HCT116 (cell line): ENCODE results near the gene PRSS27. TPM values are rescaled to one million over a fixed set of nuclear protein-coding genes. Genes with fewer than 3 reads are reported as not detected.
A peak's percentile ranks its signal among the peaks of the same experiment; 100 is the strongest.

Experiments
- ATAC-seq: fragments of 200-7000 bp; cut with Tn5 transposase; 2 replicates; pipeline ENCODE4 v1.9.1; 2020; ENCODE audit warnings: mild to moderate bottlenecking, moderate library complexity
- BruUV-seq: library from RNA; stranded (reverse); fragments of 400-500 nt; replicated peaks from 2 replicates; lab custom pipeline; 2021; lab: Mats Ljungman, UMichigan
- CTCF ChIA-PET: fragments of 300-600 bp; sonication (Branson Sonifier 250); formaldehyde crosslinking; loops from one replicate; lab custom pipeline; 2021; ENCODE audit warnings: antibody characterized with exemption; lab: Charles Lee
- POLR2A ChIA-PET: fragments of 300-600, 350-600 bp; sonication (Branson Sonifier 250); formaldehyde crosslinking; loops from one replicate; lab custom pipeline; 2021; ENCODE audit warnings: antibody characterized with exemption; lab: Charles Lee
- RAD21 ChIA-PET, 2 experiments: fragments of 300-600 bp; sonication (Branson Sonifier 250); formaldehyde crosslinking; loops; one replicate each; lab custom pipeline; 2023; ENCODE audit warnings: low total read pairs in 2 of 2; ENCODE audit not compliant: uncharacterized antibody in 2 of 2, unreplicated experiment in 2 of 2, low non-redundant PET in 1 of 2; lab: Charles Lee
- DNase-seq: peaks from one replicate; pipeline ENCODE4 v3.0.0-alpha.2; 2010; ENCODE audit warnings: low read depth, low spot score
- H2AFZ ChIP-seq: fragments of 200-600 bp; shearing (Covaris generic), sonication (generic); 2 replicates; pipeline ENCODE4 v1.6.1; 2017; ENCODE audit warnings: low read depth, mixed run types, mixed read lengths, antibody characterized with exemption, low read length; ENCODE audit not compliant: poor library complexity, severe bottlenecking
- H3K27ac ChIP-seq: 2 replicates; pipeline ENCODE4 v1.5.1; 2012; ENCODE audit warnings: low read depth, low read length
- H3K27me3 ChIP-seq: fragments of 200-600 bp; sonication (generic); 2 replicates; pipeline ENCODE4 v1.6.1; 2016; ENCODE audit warnings: mixed run types, low read length, mixed read lengths; ENCODE audit not compliant: insufficient read depth
- H3K36me3 ChIP-seq, 2 experiments: fragments of 200-500 bp in 1 of 2; fragments of 200-600 bp in 1 of 2; sonication (Bioruptor generic) in 1 of 2; sonication (generic) in 1 of 2; 2 replicates each; pipeline versions ENCODE4 v1.5.1 to v1.6.1; 2014 to 2016; ENCODE audit warnings: low read length in 2 of 2, inconsistent platforms in 1 of 2, mixed read lengths in 1 of 2, mixed run types in 1 of 2; ENCODE audit not compliant: insufficient read depth in 2 of 2, control insufficient read depth in 1 of 2
- H3K4me1 ChIP-seq, 2 experiments: fragments of 200-600 bp in 1 of 2; sonication (generic) in 1 of 2; 2 replicates each; pipeline versions ENCODE4 v1.5.1 to v1.6.1; 2012 to 2017; ENCODE audit warnings: low read length in 2 of 2, inconsistent platforms in 1 of 2, mild to moderate bottlenecking in 1 of 2, mixed read lengths in 1 of 2, mixed run types in 1 of 2, moderate library complexity in 1 of 2; ENCODE audit not compliant: insufficient read depth in 2 of 2, control insufficient read depth in 1 of 2
- H3K4me2 ChIP-seq: fragments of 200-600 bp; sonication (generic); 2 replicates; pipeline ENCODE4 v1.6.1; 2017; ENCODE audit warnings: mixed run types, low read length, mixed read lengths
- H3K4me3 ChIP-seq, 2 experiments: fragments of 200-600 bp in 1 of 2; sonication (generic) in 1 of 2; replicated peaks in 1 of 2; 2 replicates each; pipeline ENCODE4 v1.5.1; 2011 to 2016; ENCODE audit warnings: low read length in 2 of 2, control low read depth in 1 of 2, low read depth in 1 of 2, mild to moderate bottlenecking in 1 of 2, mixed read lengths in 1 of 2, mixed run types in 1 of 2
- H3K79me2 ChIP-seq: fragments of 200-600 bp; sonication (generic); 2 replicates; pipeline ENCODE4 v1.6.1; 2017; ENCODE audit warnings: mild to moderate bottlenecking, mixed run types, low read length, moderate library complexity, mixed read lengths; ENCODE audit not compliant: insufficient read depth
- H3K9ac ChIP-seq: fragments of 200-600 bp; sonication (generic); 2 replicates; pipeline ENCODE4 v1.6.1; 2016; ENCODE audit warnings: low read length, mixed read lengths
- H3K9me2 ChIP-seq: fragments of 200-600 bp; sonication (generic), shearing (Covaris generic); 2 replicates; pipeline ENCODE4 v1.6.1; 2017; ENCODE audit warnings: mixed run types, mild to moderate bottlenecking, moderate library complexity; ENCODE audit not compliant: insufficient read depth
- H3K9me3 ChIP-seq, 2 experiments: fragments of 200-500 bp in 1 of 2; fragments of 200-600 bp in 1 of 2; sonication (Bioruptor generic) in 1 of 2; sonication (generic) in 1 of 2; 2 replicates each; pipeline ENCODE4 v1.6.1; 2014 to 2017; ENCODE audit warnings: low read length in 2 of 2, mixed read lengths in 2 of 2, inconsistent platforms in 1 of 2, low read depth in 1 of 2, mild to moderate bottlenecking in 1 of 2, mixed run types in 1 of 2, moderate library complexity in 1 of 2; ENCODE audit not compliant: control insufficient read depth in 1 of 2, insufficient read depth in 1 of 2
- H4K20me1 ChIP-seq: fragments of 200-600 bp; sonication (generic), shearing (Covaris generic); 2 replicates; pipeline ENCODE4 v1.6.1; 2017; ENCODE audit warnings: mixed run types, mild to moderate bottlenecking, moderate library complexity; ENCODE audit not compliant: insufficient read depth
- CBX3 ChIP-seq: IDR thresholded peaks from 2 replicates; pipeline ENCODE4 v1.6.1; 2012; ENCODE audit warnings: low read depth
- CEBPB ChIP-seq: IDR thresholded peaks from 2 replicates; pipeline ENCODE4 v1.6.1; 2012; ENCODE audit warnings: low read depth
- EGR1 ChIP-seq: IDR thresholded peaks from 2 replicates; pipeline ENCODE4 v1.6.1; 2012; ENCODE audit warnings: low read depth
- EZH2 ChIP-seq: fragments of 200-600 bp; sonication (generic); IDR thresholded peaks from 2 replicates; pipeline ENCODE4 v1.6.1; 2017; ENCODE audit warnings: antibody characterized with exemption, mixed run types
- EZH2phosphoT487 ChIP-seq: fragments of 200-600 bp; IDR thresholded peaks from 2 replicates; pipeline ENCODE4 v1.6.1; 2018; ENCODE audit warnings: antibody characterized with exemption, borderline replicate concordance
- FOSL1 ChIP-seq: IDR thresholded peaks from 2 replicates; pipeline ENCODE4 v1.6.1; 2012; ENCODE audit warnings: low read depth
- JUND ChIP-seq: IDR thresholded peaks from 2 replicates; pipeline ENCODE4 v1.6.1; 2012
- MAX ChIP-seq: IDR thresholded peaks from 2 replicates; pipeline ENCODE4 v1.6.1; 2012
- POLR2AphosphoS5 ChIP-seq: IDR thresholded peaks from 2 replicates; pipeline ENCODE4 v1.6.1; 2011; ENCODE audit warnings: mild to moderate bottlenecking, low read depth, low read length, moderate library complexity
- RAD21 ChIP-seq: IDR thresholded peaks from 2 replicates; pipeline ENCODE4 v1.6.1; 2012; ENCODE audit warnings: low read depth, mild to moderate bottlenecking
- REST ChIP-seq: IDR thresholded peaks from 2 replicates; pipeline ENCODE4 v1.6.1; 2012; ENCODE audit warnings: low read depth
- SRF ChIP-seq: IDR thresholded peaks from 2 replicates; pipeline ENCODE4 v1.6.1; 2012; ENCODE audit warnings: low read depth
- TCF7L2 ChIP-seq: IDR thresholded peaks from 2 replicates; pipeline ENCODE4 v1.7.0; 2011; ENCODE audit warnings: borderline replicate concordance, inconsistent platforms; ENCODE audit not compliant: insufficient read depth, insufficient read length; ENCODE audit errors: extremely low read depth
- YY1 ChIP-seq: IDR thresholded peaks from 2 replicates; pipeline ENCODE4 v1.6.1; 2011; ENCODE audit warnings: low read length, low read depth, moderate library complexity, mild to moderate bottlenecking; ENCODE audit not compliant: insufficient replicate concordance; ENCODE audit errors: extremely low read depth
- ZBTB33 ChIP-seq: IDR thresholded peaks from 2 replicates; pipeline ENCODE4 v1.6.1; 2011; ENCODE audit warnings: mild to moderate bottlenecking, low read length, moderate library complexity; ENCODE audit not compliant: insufficient replicate concordance; ENCODE audit errors: extremely low read depth
- ZFX ChIP-seq: fragments of 450-650 bp; IDR thresholded peaks from 2 replicates; pipeline ENCODE4 v1.6.1; 2017
- intact Hi-C: fragments of 100-400 bp; cut with micrococcal nuclease; formaldehyde crosslinking; loops from 2 replicates; pipeline ENCODE4 v1.10.0; 2022
- total RNA-seq: library from RNA; stranded (reverse); gene quantifications from one replicate; pipeline ENCODE4 v1.2.1, GENCODE V29; 2021; ENCODE audit not compliant: unreplicated experiment
- TF ChIP-seq, protein P1 (sequence below): IDR thresholded peaks from 2 replicates; pipeline ENCODE4 v1.6.1; 2012
- TF ChIP-seq, protein P2 (sequence below), 3 experiments: fragments of 200-600 bp in 1 of 3; sonication (generic) in 1 of 3; IDR thresholded peaks in 2 of 3; conservative IDR thresholded peaks in 1 of 3; 2 replicates each; pipeline ENCODE4 v1.5.1; 2012 to 2017; ENCODE audit warnings: low read depth in 2 of 3, low read length in 2 of 3, antibody characterized with exemption in 1 of 3, borderline replicate concordance in 1 of 3, control low read depth in 1 of 3, mild to moderate bottlenecking in 1 of 3, mixed read lengths in 1 of 3, mixed run types in 1 of 3, moderate library complexity in 1 of 3; ENCODE audit not compliant: insufficient read depth in 1 of 3

PRSS27 gene
- total RNA-seq, 1 experiment from 2014 or later: 3.3 TPM

DNA sequence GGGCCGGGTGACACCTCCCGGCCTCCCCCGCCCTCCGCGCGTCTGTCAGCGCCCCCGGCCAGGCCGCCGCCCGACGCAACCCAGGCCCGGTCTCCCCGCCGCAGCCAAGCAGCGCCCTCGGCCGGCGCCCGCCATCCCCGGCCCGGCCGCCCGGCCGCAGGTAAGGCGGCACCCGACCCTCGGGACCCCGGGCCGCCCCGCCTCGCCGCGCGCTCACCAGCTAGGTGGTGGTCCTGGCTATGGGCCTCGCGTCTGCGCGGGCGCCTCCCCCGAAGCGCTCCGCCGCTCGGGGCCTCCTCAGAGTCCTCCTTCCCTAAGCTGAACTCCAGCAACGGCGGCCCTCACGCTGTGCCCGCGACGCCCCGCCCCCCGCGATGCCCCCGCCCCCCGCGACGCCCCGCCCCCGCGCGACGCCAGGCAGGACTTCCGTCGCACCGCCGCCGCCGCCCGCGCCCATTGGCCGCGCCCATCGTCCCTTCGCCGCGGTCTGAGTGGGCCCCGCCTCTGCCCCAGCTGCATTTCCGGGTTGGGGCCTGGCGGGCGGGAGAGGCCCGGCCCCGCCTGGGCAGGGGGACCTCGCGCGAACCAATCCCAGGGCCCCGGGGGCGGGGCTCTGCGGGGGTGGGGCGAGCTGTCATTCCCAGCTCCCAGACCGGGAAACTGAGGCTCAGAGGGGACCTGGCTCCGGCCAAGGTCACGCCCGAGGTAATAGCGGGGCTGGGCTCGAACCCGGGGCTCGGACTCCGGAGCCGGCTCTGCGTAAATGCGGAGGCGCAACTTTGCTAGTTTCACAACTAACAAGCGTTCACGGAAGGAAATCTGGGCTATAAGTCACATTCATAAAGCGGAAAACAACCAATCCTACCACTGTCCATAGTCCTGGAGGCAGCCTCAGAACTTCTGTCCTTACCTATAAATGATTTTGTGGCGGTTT, 46.7 kb downstream of the PRSS27 start:
- peak overlapping the region; percentile 67 for H3K27ac ChIP-seq
- TF ChIP-seq SRF (no peak), YY1 (no peak), FOSL1 (no peak), EZH2 (no peak), ZBTB33 (no peak), JUND (no peak), CBX3 (no peak), EZH2phosphoT487 (no peak), EGR1 (peak; percentile 79), ZFX (peak; percentile 85), RAD21 (no peak), REST (no peak), POLR2AphosphoS5 (peak; percentile 56), TCF7L2 (no peak), CEBPB (no peak), MAX (no peak)
- TF ChIP-seq, protein P1, sequence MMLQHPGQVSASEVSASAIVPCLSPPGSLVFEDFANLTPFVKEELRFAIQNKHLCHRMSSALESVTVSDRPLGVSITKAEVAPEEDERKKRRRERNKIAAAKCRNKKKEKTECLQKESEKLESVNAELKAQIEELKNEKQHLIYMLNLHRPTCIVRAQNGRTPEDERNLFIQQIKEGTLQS: no peak
- TF ChIP-seq, protein P2, sequence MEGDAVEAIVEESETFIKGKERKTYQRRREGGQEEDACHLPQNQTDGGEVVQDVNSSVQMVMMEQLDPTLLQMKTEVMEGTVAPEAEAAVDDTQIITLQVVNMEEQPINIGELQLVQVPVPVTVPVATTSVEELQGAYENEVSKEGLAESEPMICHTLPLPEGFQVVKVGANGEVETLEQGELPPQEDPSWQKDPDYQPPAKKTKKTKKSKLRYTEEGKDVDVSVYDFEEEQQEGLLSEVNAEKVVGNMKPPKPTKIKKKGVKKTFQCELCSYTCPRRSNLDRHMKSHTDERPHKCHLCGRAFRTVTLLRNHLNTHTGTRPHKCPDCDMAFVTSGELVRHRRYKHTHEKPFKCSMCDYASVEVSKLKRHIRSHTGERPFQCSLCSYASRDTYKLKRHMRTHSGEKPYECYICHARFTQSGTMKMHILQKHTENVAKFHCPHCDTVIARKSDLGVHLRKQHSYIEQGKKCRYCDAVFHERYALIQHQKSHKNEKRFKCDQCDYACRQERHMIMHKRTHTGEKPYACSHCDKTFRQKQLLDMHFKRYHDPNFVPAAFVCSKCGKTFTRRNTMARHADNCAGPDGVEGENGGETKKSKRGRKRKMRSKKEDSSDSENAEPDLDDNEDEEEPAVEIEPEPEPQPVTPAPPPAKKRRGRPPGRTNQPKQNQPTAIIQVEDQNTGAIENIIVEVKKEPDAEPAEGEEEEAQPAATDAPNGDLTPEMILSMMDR (IDR thresholded peaks at IDR 0.05 in 2 of 3, conservative IDR thresholded peaks at IDR 0.05 in 1 of 3; ENCODE audit: borderline replicate concordance in 1 of 3, insufficient read depth in 1 of 3, low read depth in 2 of 3, low read length in 2 of 3): no peak

More for the DNA sequence above, 46.7 kb downstream of the PRSS27 start:
- H3K79me2 ChIP-seq: peaks cover 9% of the 10 kb centered on the region
- DNase-seq (peak; percentile 73), ATAC-seq (peak; percentile 93)
- H3K9ac ChIP-seq: peak overlapping the region; percentile 42
- H3K27me3 ChIP-seq: no peaks in the 10 kb centered on the region
- peak overlapping the region; percentile 1 for H2AFZ ChIP-seq
- ChIA-PET RAD21 (no interaction called here), CTCF (interaction anchor here (0.6 to 1.0 kb wide), 2 partner anchors 12 to 201 kb away, joined by 3 read pairs; no protein-coding TSS in a partner anchor), POLR2A (interaction anchor here (1.1 kb wide), 1 partner anchor 9 kb away, joined by 8 read pairs; the partner anchor contains the start of gene KCTD5)
- no peaks in the 10 kb centered on the region for H3K9me3 ChIP-seq
- H3K4me2 ChIP-seq: peak overlapping the region; percentile 85
- H3K4me1 ChIP-seq: peaks cover 29 to 48% of the 10 kb centered on the region in 2 experiments
- no peaks in the 10 kb centered on the region; a peak in 1 of 4 replicates for H3K36me3 ChIP-seq
- no TSS peak for BruUV-seq
- intact Hi-C loops: no loop called here
- H3K4me3 ChIP-seq: peak overlapping the region; percentile 46 to 58
- H4K20me1 ChIP-seq: no peaks in the 10 kb centered on the region
- no peaks in the 10 kb centered on the region for H3K9me2 ChIP-seq
